Stimulated activated CD4-positive, alpha-beta T cell treated with anti-CD3 and anti-CD28 coated beads, Interleukin-12 subunit alpha, Interleukin-12 subunit beta, amount 100 ng/mL, for 48 hours (primary cell): ENCODE measurements around the gene MUC2.

Experiments used
- DNase-seq, 3 donors: peaks; one replicate each; pipeline ENCODE4 v3.0.0-alpha.2; 2020; ENCODE audit warnings: low read depth in 2 of 3, low spot score in 1 of 3

MUC2 gene

GRCh38 chr11:1050581-1051355, 23.9 kb upstream of the MUC2 start:
- peak; percentile 52 to 63 (median 63) for DNase-seq

DNA sequence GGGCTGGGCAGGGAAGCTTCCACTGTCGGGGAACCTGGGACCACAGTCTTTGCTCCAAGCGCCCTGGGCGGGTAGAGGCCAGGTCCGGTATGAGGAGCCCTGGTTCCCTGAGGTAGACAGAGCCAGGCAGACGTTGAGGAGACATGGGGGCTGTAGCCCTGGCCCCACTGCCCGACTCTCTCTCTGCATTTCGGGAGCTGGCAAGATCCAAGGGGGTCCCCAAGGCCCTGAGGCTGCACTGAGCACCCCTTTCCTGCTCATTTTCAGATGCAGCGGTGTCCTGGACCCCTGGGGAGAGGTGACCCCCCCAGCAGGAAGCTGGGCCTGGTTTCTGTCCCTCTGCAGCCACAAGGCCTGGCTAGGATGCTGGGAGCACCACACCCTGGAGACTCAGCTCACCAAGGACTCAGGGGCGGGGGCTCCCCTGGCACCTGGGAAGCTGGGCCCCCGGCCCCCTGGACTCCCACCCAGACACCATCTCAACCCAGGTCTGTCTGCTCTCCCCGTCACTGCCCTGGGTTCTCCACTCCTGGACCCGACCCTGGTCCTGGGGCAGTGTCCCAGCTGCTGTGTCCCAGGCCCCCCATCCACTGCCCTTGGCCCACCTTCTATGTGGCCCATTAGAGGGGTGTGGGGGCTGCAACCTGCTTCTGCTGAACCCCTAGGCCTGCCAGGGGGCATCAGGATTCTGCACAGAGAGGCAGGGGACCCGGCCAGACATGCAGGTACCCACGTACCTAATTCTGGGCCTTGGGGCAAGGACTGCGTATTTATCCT, 23.1 kb upstream of the MUC2 start:
- DNase-seq = no peak

- no peak for DNase-seq
Observed at GRCh38 chr11:1052133-1053011, 22.3 kb upstream of the MUC2 start.

- DNase-seq = no peak
Observed at GRCh38 chr11:1053121-1053901, 21.4 kb upstream of the MUC2 start.

- no peak for DNase-seq
Observed at GRCh38 chr11:1054143-1055108, 20.2 kb upstream of the MUC2 start.

DNA sequence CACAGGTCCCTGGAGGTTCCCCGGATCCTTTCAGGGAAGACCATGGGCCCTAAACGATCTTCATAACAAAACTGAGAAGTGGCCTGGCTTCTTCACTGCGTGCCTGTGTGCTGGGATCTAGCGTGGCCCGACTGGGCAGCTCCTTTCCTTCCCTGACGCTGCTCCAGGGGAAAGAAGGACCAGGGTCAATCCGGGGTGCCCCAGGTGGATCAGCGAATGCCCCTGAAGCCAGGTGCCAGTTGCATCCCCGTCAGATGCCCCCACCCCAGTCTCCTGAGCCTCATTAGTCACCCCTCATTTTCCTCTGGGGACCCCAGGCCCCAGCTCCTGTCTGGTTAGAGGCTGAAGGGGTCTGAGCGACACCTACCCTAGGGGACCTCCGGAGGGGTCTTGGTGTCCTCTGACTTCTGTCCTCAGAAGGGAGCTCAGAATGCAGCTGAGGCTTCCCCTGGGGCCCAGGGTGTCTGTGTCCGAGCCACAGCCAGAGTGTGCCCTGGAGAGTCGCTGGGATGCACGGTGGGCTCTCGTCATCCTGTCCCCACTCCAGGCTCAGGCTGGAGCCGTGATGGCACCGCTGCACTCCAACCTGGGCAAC, 19.5 kb upstream of the MUC2 start:
- no peak for DNase-seq

GRCh38 chr11:1055990-1056771, 18.5 kb upstream of the MUC2 start:
- no peak for DNase-seq

DNA sequence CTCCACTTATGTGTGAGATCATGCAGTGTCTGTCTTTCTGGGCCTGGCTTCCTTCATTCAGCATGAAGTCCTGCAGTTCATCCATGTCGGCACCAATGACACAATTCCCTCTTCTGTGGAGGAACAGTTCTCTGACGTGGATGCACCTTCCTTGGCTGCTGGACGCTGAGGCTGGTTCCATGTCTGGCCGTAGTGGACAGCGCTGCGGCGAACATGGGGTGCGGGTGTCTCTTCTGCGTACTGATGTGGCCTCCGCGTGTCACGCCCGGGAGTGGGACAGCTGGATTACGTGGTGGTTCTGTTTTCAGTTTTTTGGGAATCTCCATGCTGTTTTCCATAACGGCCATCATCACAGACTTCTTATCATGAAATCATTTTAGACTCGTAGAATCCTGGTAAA, 16.9 kb upstream of the MUC2 start:
- no peak for DNase-seq

- no peak for DNase-seq
Observed at GRCh38 chr11:1059759-1060158, 14.9 kb upstream of the MUC2 start.

DNA sequence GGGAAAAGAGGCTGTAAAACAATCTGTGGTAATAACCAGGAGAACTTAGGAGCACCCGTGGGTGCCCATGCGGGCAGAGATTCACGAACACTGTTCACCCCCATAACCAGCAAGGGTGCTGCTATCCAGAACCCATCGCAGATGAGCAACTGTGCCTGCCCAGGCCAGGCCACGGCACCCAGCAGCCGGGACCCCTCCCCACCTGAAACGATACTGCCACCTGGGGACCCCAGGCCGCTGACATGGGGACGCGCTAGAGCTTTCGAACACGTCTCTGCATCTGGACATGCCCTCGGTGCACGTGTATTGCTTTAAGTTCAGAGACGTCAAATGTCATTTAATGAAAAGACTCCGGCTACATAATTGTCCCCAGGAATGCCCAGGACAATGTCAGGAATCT, 14.3 kb upstream of the MUC2 start:
- DNase-seq = no peak

DNA sequence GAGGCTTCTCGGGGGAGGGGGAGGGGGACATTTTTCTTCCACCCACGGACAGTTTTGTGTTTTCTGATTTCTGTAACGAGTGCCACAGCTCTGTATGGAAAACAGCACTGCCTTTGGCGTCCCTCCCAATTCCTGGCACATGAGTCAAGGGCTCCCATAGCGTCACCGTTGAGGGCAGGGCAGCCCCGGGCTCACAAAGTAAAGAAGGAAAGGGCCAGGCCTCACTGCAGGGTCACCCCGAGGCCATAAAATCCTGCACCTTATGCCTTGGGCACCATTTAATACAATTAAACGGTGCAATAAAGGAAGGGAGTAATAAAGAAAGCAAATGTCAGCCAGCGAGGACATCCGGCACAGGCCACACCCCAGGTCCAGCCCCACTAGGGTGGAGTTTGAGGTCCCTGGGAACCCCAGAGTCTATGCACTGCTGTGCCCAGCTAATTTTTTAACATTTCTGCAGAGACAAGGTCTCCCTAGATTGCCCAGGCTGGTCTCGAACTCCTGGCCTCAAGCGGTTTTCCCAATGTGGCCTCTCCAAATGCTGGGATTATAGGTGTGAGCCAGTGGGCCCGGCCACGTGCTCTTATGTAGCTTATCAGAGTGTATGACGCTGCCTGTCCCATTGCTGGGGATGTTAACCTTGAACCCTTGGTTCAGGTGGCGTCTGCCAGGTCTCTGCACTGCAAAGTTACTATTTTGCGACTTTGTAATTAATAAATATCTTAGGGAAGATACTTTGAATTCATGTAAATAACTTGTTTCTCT, 13.6 kb upstream of the MUC2 start:
- DNase-seq = no peak

GRCh38 chr11:1062075-1062820, 12.4 kb upstream of the MUC2 start:
- DNase-seq = no peak

GRCh38 chr11:1064167-1064566, 10.5 kb upstream of the MUC2 start:
- no peak for DNase-seq

- no peak for DNase-seq
Observed at GRCh38 chr11:1067812-1068496, 6.7 kb upstream of the MUC2 start.

GRCh38 chr11:1069740-1070139, 4.9 kb upstream of the MUC2 start:
- no peak for DNase-seq
